ENCODE results near the gene ZNF497. TPM values are rescaled to one million over a fixed set of nuclear protein-coding genes. Genes with fewer than 3 reads are reported as not detected.

Gene ZNF497
- total and polyA plus RNA-seq, 10 of the 15 experiments (the other 5 are each of a cell fraction or from before 2014, with no cell fraction given): 0.09 to 0.82 (median 0.28) TPM

- TF ChIP-seq SMARCA5 (IDR thresholded peaks at IDR 0.05) (no peak; the same call in 1 of the 2 replicates), CHD1 (IDR thresholded peaks at IDR 0.05; ENCODE audit: low read depth, low read length) (no peak), ZBTB40 (IDR thresholded peaks at IDR 0.05; ENCODE audit: borderline replicate concordance) (peak; percentile 84), SPI1 (IDR thresholded peaks at IDR 0.05; ENCODE audit: borderline replicate concordance, insufficient read depth, low read depth, low read length) (no peak), MEF2A (IDR thresholded peaks at IDR 0.05; ENCODE audit: insufficient read depth, low read depth, low read length) (no peak), MYB (IDR thresholded peaks at IDR 0.05; ENCODE audit: borderline replicate concordance, low read depth, low read length) (no peak), BCL3 (IDR thresholded peaks at IDR 0.05; ENCODE audit: borderline replicate concordance, insufficient read depth, low read depth, low read length, poor library complexity, severe bottlenecking) (no peak), GATAD2B (conservative IDR thresholded peaks at IDR 0.05; ENCODE audit: low read depth) (no peak; the same call in 1 of the 2 replicates), ZNF687 (IDR thresholded peaks at IDR 0.05) (0 out of 2 replicates have a peak, but pooled peaks have one; percentile 24), YBX1 (IDR thresholded peaks at IDR 0.05) (no peak), MTA3 (IDR thresholded peaks at IDR 0.05; ENCODE audit: borderline replicate concordance, low read length) (no peak), SUPT20H (IDR thresholded peaks at IDR 0.05; ENCODE audit: borderline replicate concordance, control insufficient read depth, low read depth, low read length) (no peak), KLF5 (IDR thresholded peaks at IDR 0.05; ENCODE audit: partially characterized antibody) (peak; percentile 79), RUNX3 (IDR thresholded peaks at IDR 0.05; ENCODE audit: low read length) (peak; percentile 62), STAT3 (IDR thresholded peaks at IDR 0.05; ENCODE audit: low read depth, low read length) (no peak), ESRRA (IDR thresholded peaks at IDR 0.05; ENCODE audit: low read length) (no peak), PAX5 (IDR thresholded peaks at IDR 0.05; ENCODE audit: borderline replicate concordance, low read depth, low read length) (peak; percentile 51; the same call in 1 of the 2 replicates), ATF7 (IDR thresholded peaks at IDR 0.05; ENCODE audit: low read depth) (no peak)
Measured at GRCh38 chr19:58400916-58401839, 38.6 kb upstream of the ZNF497 start (continued).

Data from GM12878 (cell line).